DOHH2 (cell line): ENCODE results near the gene NFKBIE.
A peak's percentile ranks its signal among the peaks of the same experiment; 100 is the strongest.

Experiments
- H3F3A ChIP-seq: fragments of 200-600 bp; sonication (generic), shearing (Covaris generic); 2 replicates; pipeline ENCODE4 v1.6.0; 2016; ENCODE audit warnings: antibody characterized with exemption, mild to moderate bottlenecking; ENCODE audit not compliant: control insufficient read depth, insufficient read depth
- H3K27ac ChIP-seq: fragments of 200-600 bp; sonication (generic); 2 replicates; pipeline ENCODE4 v1.5.1; 2014; ENCODE audit warnings: low read depth, mild to moderate bottlenecking, low read length, moderate library complexity
- H3K27me3 ChIP-seq: fragments of 200-600 bp; sonication (generic); 2 replicates; pipeline ENCODE4 v1.6.1; 2014; ENCODE audit warnings: mild to moderate bottlenecking, low read length, mixed read lengths; ENCODE audit not compliant: control insufficient read depth
- H3K36me3 ChIP-seq: fragments of 200-600 bp; sonication (generic); 2 replicates; pipeline ENCODE4 v1.6.1; 2014; ENCODE audit warnings: mild to moderate bottlenecking, low read length, moderate library complexity, mixed read lengths; ENCODE audit not compliant: control insufficient read depth
- H3K4me1 ChIP-seq: fragments of 200-600 bp; sonication (generic); 2 replicates; pipeline ENCODE4 v1.6.1; 2014; ENCODE audit warnings: mild to moderate bottlenecking, low read length, mixed read lengths; ENCODE audit not compliant: control insufficient read depth
- H3K4me2 ChIP-seq: fragments of 200-600 bp; sonication (generic); 2 replicates; pipeline ENCODE4 v1.6.0; 2014; ENCODE audit warnings: mild to moderate bottlenecking, low read length, moderate library complexity
- H3K4me3 ChIP-seq: fragments of 200-600 bp; sonication (generic); 2 replicates; pipeline ENCODE4 v1.5.1; 2014; ENCODE audit warnings: mild to moderate bottlenecking, low read length, mixed read lengths
- H3K79me2 ChIP-seq: fragments of 200-600 bp; sonication (generic); 2 replicates; pipeline ENCODE4 v1.6.1; 2014; ENCODE audit warnings: mild to moderate bottlenecking, low read length, mixed read lengths; ENCODE audit not compliant: control insufficient read depth
- H3K9me2 ChIP-seq: fragments of 200-600 bp; sonication (generic); replicated peaks from 2 replicates; pipeline ENCODE4 v1.6.1; 2014; ENCODE audit warnings: mild to moderate bottlenecking, low read length, mixed read lengths; ENCODE audit not compliant: control insufficient read depth
- H3K9me3 ChIP-seq: fragments of 200-600 bp; sonication (generic); 2 replicates; pipeline ENCODE4 v1.6.1; 2014; ENCODE audit warnings: antibody characterized with exemption, low read length, mixed read lengths; ENCODE audit not compliant: control insufficient read depth, insufficient read depth
- H4K20me1 ChIP-seq: fragments of 200-600 bp; sonication (generic); 2 replicates; pipeline ENCODE4 v1.6.0; 2014; ENCODE audit warnings: low read depth, mild to moderate bottlenecking, antibody characterized with exemption, low read length, moderate library complexity; ENCODE audit not compliant: control insufficient read depth, insufficient read depth
- CTCF ChIP-seq: fragments of 200-600 bp; sonication (generic); IDR thresholded peaks from one replicate; pipeline ENCODE4 v1.5.1; 2014; ENCODE audit warnings: antibody characterized with exemption, mild to moderate bottlenecking, low read depth, low read length; ENCODE audit not compliant: poor library complexity, severe bottlenecking
- EZH2phosphoT487 ChIP-seq: fragments of 200-600 bp; sonication (generic); IDR thresholded peaks from 2 replicates; pipeline ENCODE4 v1.6.1; 2017; ENCODE audit warnings: borderline replicate concordance, mild to moderate bottlenecking, antibody characterized with exemption, low read length, moderate library complexity, mixed read lengths

NFKBIE gene

GRCh38 chr6:44311767-44312166 is 46.4 kb upstream of the NFKBIE start:
- no peak for TF ChIP-seq EZH2phosphoT487
- no peak for TF ChIP-seq CTCF
- H3K4me2 ChIP-seq = peak overlapping the region; percentile 72
- H3K4me3 ChIP-seq = peak overlapping the region; percentile 85

GRCh38 chr6:44311304-44311703 is 46.0 kb upstream of the NFKBIE start:
- Histone ChIP-seq H3K27ac (no peak overlapping the region), H3K27me3 (0 out of 2 replicates have a peak, but pooled peaks cover 2% of the 10 kb centered on the region), H4K20me1 (no peaks in the 10 kb centered on the region), H3K4me2 (no peak overlapping the region), H3F3A (no peaks in the 10 kb centered on the region), H3K9me3 (no peaks in the 10 kb centered on the region), H3K9me2 (no peaks in the 10 kb centered on the region), H3K36me3 (peaks cover 44% of the 10 kb centered on the region), H3K4me3 (no peak overlapping the region), H3K4me1 (peaks cover 9% of the 10 kb centered on the region), H3K79me2 (peaks cover 18% of the 10 kb centered on the region)
- TF ChIP-seq EZH2phosphoT487 (no peak), CTCF (no peak)

More at GRCh38 chr6:44311767-44312166, 46.4 kb upstream of the NFKBIE start:
- peaks cover 39% of the 10 kb centered on the region for H3K36me3 ChIP-seq
- peaks cover 18% of the 10 kb centered on the region for H3K79me2 ChIP-seq
- H3K4me1 ChIP-seq = peaks cover 9% of the 10 kb centered on the region
- no peaks in the 10 kb centered on the region for H3F3A ChIP-seq
- H3K9me2 ChIP-seq = no peaks in the 10 kb centered on the region
- no peaks in the 10 kb centered on the region for H3K9me3 ChIP-seq
- no peaks in the 10 kb centered on the region for H4K20me1 ChIP-seq
- H3K27ac ChIP-seq = no peak overlapping the region
- 0 out of 2 replicates have a peak, but pooled peaks cover 4% of the 10 kb centered on the region for H3K27me3 ChIP-seq

GRCh38 chr6:44310241-44310640 is 44.9 kb upstream of the NFKBIE start:
- TF ChIP-seq CTCF (no peak), EZH2phosphoT487 (no peak)
- no peak overlapping the region for H3K27ac ChIP-seq
- no peaks in the 10 kb centered on the region for H3F3A ChIP-seq
- no peak overlapping the region for H3K4me3 ChIP-seq
- no peaks in the 10 kb centered on the region for H3K9me2 ChIP-seq
- peaks cover 18% of the 10 kb centered on the region for H3K79me2 ChIP-seq
- peaks cover 9% of the 10 kb centered on the region for H3K4me1 ChIP-seq
- peaks cover 51% of the 10 kb centered on the region for H3K36me3 ChIP-seq
- H4K20me1 ChIP-seq = no peaks in the 10 kb centered on the region
- H3K27me3 ChIP-seq = no peaks in the 10 kb centered on the region
- no peaks in the 10 kb centered on the region for H3K9me3 ChIP-seq
- H3K4me2 ChIP-seq = no peak overlapping the region

GRCh38 chr6:44309631-44310030 is 44.3 kb upstream of the NFKBIE start:
- peaks cover 18% of the 10 kb centered on the region for H3K79me2 ChIP-seq
- peaks cover 57% of the 10 kb centered on the region for H3K36me3 ChIP-seq
- H3K9me3 ChIP-seq = no peaks in the 10 kb centered on the region
- H3F3A ChIP-seq = no peaks in the 10 kb centered on the region
- H4K20me1 ChIP-seq = no peaks in the 10 kb centered on the region
- H3K4me3 ChIP-seq = no peak overlapping the region
- H3K27ac ChIP-seq = no peak overlapping the region
- H3K9me2 ChIP-seq = no peaks in the 10 kb centered on the region
- no peak overlapping the region for H3K4me2 ChIP-seq
- peaks cover 9% of the 10 kb centered on the region for H3K4me1 ChIP-seq
- H3K27me3 ChIP-seq = no peaks in the 10 kb centered on the region
- TF ChIP-seq CTCF (no peak), EZH2phosphoT487 (no peak)
